22Rv1 (cell line): Measurements from ENCODE around the gene ZMAT5.

Experiments
- H3K27ac ChIP-seq: fragments of 450-650 bp; 2 replicates; pipeline ENCODE4 v1.5.1; 2017
- CTCF ChIP-seq: fragments of 450-650 bp; IDR thresholded peaks from 2 replicates; pipeline ENCODE4 v1.5.1; 2017; ENCODE audit warnings: mild to moderate bottlenecking
- ZFX ChIP-seq: fragments of 450-650 bp; IDR thresholded peaks from 2 replicates; pipeline ENCODE4 v1.6.1; 2017; ENCODE audit warnings: antibody characterized with exemption, borderline replicate concordance

The ZMAT5 gene

GRCh38 chr22:29720811-29721323 is 45.9 kb downstream of the ZMAT5 start:
- no peak overlapping the region for H3K27ac ChIP-seq
- TF ChIP-seq ZFX = no peak
- TF ChIP-seq CTCF = no peak

GRCh38 chr22:29719899-29720645 is 46.7 kb downstream of the ZMAT5 start, which contains the start of gene CABP7:
TSS of gene CABP7 (plus strand) at chr22:29720003. CDS start at chr22:29720425, 422 bp downstream.
- no peak within 1 kb of the TSS for H3K27ac ChIP-seq
- TF ChIP-seq CTCF = no peak
- no peak for TF ChIP-seq ZFX

GRCh38 chr22:29718949-29719898 is 47.6 kb downstream of the ZMAT5 start:
- no peak overlapping the region for H3K27ac ChIP-seq
- no peak for TF ChIP-seq CTCF
- TF ChIP-seq ZFX = no peak

- H3K27ac ChIP-seq = no peak overlapping the region
- TF ChIP-seq ZFX = no peak
- no peak for TF ChIP-seq CTCF
Observed at GRCh38 chr22:29717789-29718188, 49.0 kb downstream of the ZMAT5 start.

- TF ChIP-seq CTCF (no peak), ZFX (no peak)
- no peak overlapping the region for H3K27ac ChIP-seq
Observed at GRCh38 chr22:29716814-29717545, 49.8 kb downstream of the ZMAT5 start.

- no peak for TF ChIP-seq CTCF
- no peak for TF ChIP-seq ZFX
- no peak overlapping the region for H3K27ac ChIP-seq
Observed at GRCh38 chr22:29715705-29716104, 51.1 kb downstream of the ZMAT5 start.
